H1 (cell line): Measurements from ENCODE around the gene HSD17B10. TPM values are rescaled to one million over a fixed set of nuclear protein-coding genes. Genes with fewer than 3 reads are reported as not detected.

Source experiments
- CTCF ChIA-PET: fragments of 300-600 bp; sonication (Branson Sonifier 250); formaldehyde crosslinking; loops from one replicate; lab custom pipeline; 2021; ENCODE audit not compliant: partially characterized antibody; lab: Charles Lee
- POLR2A ChIA-PET: fragments of 300-600 bp; sonication (Branson Sonifier 250); formaldehyde crosslinking; loops from one replicate; lab custom pipeline; 2021; ENCODE audit warnings: inconsistent platforms; ENCODE audit not compliant: partially characterized antibody; lab: Charles Lee
- DNase-seq, 2 experiments: peaks; one replicate each; pipeline versions ENCODE4 v3.0.0 to v3.0.0-alpha.2; 2010 to 2022; ENCODE audit warnings: low spot score in 2 of 2, low read depth in 1 of 2, mixed read lengths in 1 of 2
- FAIRE-seq: peaks from 2 replicates; lab custom pipeline; 2011; peaks lifted over from hg19 to GRCh38; lab: Jason Lieb, UNC
- H2AFZ ChIP-seq: 2 replicates; pipeline ENCODE4 v1.8.1; 2012; ENCODE audit warnings: low read length, inconsistent platforms
- H2AK5ac ChIP-seq: 2 replicates; pipeline ENCODE4 v1.6.1; 2013; ENCODE audit warnings: low read depth, low read length
- H2BK120ac ChIP-seq: replicated peaks from 2 replicates; pipeline ENCODE3; 2013; ENCODE audit warnings: low read depth, low read length, inconsistent platforms
- H2BK12ac ChIP-seq: 2 replicates; pipeline ENCODE4 v1.6.1; 2013; ENCODE audit warnings: low read depth, low read length
- H2BK15ac ChIP-seq: 2 replicates; pipeline ENCODE4 v1.6.1; 2013; ENCODE audit warnings: low read length
- H2BK20ac ChIP-seq: 2 replicates; pipeline ENCODE4 v1.6.1; 2013; ENCODE audit warnings: low read length
- H2BK5ac ChIP-seq: 2 replicates; pipeline ENCODE4 v1.6.1; 2013; ENCODE audit warnings: low read depth, low read length
- H3K14ac ChIP-seq: 2 replicates; pipeline ENCODE4 v1.6.1; 2013; ENCODE audit warnings: inconsistent platforms; ENCODE audit not compliant: insufficient read length
- H3K18ac ChIP-seq: 2 replicates; pipeline ENCODE4 v1.6.1; 2013; ENCODE audit warnings: low read length; ENCODE audit errors: extremely low read depth
- H3K23ac ChIP-seq: 2 replicates; pipeline ENCODE4 v1.6.1; 2013; ENCODE audit warnings: inconsistent platforms; ENCODE audit not compliant: insufficient read length
- H3K23me2 ChIP-seq: 2 replicates; pipeline ENCODE4 v1.6.1; 2013; ENCODE audit warnings: low read depth, low read length
- H3K27ac ChIP-seq: 2 replicates; pipeline ENCODE4 v1.6.1; 2011; ENCODE audit warnings: low read depth, low read length, inconsistent platforms
- H3K27me3 ChIP-seq, 4 experiments: replicated peaks in 1 of 4; 1 replicate in 1 of 4; 2 replicates in 3 of 4; pipeline versions ENCODE4 v1.6.1 to v1.8.1; 2011 to 2013; ENCODE audit warnings: low read length in 3 of 4, mild to moderate bottlenecking in 3 of 4, inconsistent platforms in 2 of 4, mixed read lengths in 2 of 4, moderate library complexity in 1 of 4; ENCODE audit not compliant: control insufficient read depth in 3 of 4, insufficient read depth in 3 of 4; ENCODE audit errors: extremely low read depth in 1 of 4
- H3K36me3 ChIP-seq, 4 experiments: 2 replicates each; pipeline versions ENCODE4 v1.6.1 to v1.8.1; 2011 to 2013; ENCODE audit warnings: mild to moderate bottlenecking in 4 of 4, low read length in 3 of 4, moderate library complexity in 2 of 4, control low read depth in 1 of 4, inconsistent platforms in 1 of 4; ENCODE audit not compliant: insufficient read depth in 4 of 4, control insufficient read depth in 2 of 4
- H3K4ac ChIP-seq: replicated peaks from 2 replicates; pipeline ENCODE3; 2013; ENCODE audit warnings: low read length, low read depth, mixed read lengths, inconsistent platforms; ENCODE audit not compliant: insufficient read length
- H3K4me1 ChIP-seq, 4 experiments: replicated peaks in 1 of 4; 1 replicate in 1 of 4; 2 replicates in 3 of 4; pipeline versions ENCODE4 v1.6.1 to v1.8.1; 2011 to 2013; ENCODE audit warnings: low read length in 3 of 4, inconsistent platforms in 2 of 4, mixed read lengths in 1 of 4; ENCODE audit not compliant: insufficient read depth in 4 of 4, control insufficient read depth in 3 of 4
- H3K4me2 ChIP-seq, 2 experiments: 2 replicates each; pipeline versions ENCODE4 v1.6.1 to v1.8.1; 2011 to 2013; ENCODE audit warnings: low read depth in 2 of 2, low read length in 2 of 2, control low read depth in 1 of 2, inconsistent platforms in 1 of 2, mild to moderate bottlenecking in 1 of 2; ENCODE audit not compliant: insufficient read depth in 1 of 2
- H3K4me3 ChIP-seq, 4 experiments: fragments of 200-600, 300-600 bp in 1 of 4; sonication (generic), shearing (Covaris generic), sonication (Bioruptor Twin) in 1 of 4; 2 replicates each; pipeline versions ENCODE4 v1.5.1 to v1.8.1; 2011 to 2016; ENCODE audit warnings: low read length in 4 of 4, low read depth in 3 of 4, control low read depth in 2 of 4, inconsistent platforms in 2 of 4, mild to moderate bottlenecking in 2 of 4, mixed read lengths in 1 of 4, moderate library complexity in 1 of 4; ENCODE audit not compliant: insufficient read depth in 2 of 4; ENCODE audit errors: extremely low read depth in 1 of 4
- H3K56ac ChIP-seq: replicated peaks from 2 replicates; pipeline ENCODE3; 2013; ENCODE audit warnings: low read depth, mild to moderate bottlenecking, mixed read lengths, low read length, inconsistent platforms; ENCODE audit not compliant: insufficient read length
- H3K79me1 ChIP-seq: 2 replicates; pipeline ENCODE4 v1.6.1; 2013; ENCODE audit warnings: low read depth, low read length, control low read depth
- H3K79me2 ChIP-seq, 2 experiments: 2 replicates each; pipeline versions ENCODE4 v1.6.1 to v1.8.1; 2012 to 2013; ENCODE audit warnings: low read length in 2 of 2, mild to moderate bottlenecking in 2 of 2, inconsistent platforms in 1 of 2; ENCODE audit not compliant: insufficient read depth in 2 of 2, control insufficient read depth in 1 of 2
- H3K9ac ChIP-seq, 4 experiments: replicated peaks in 1 of 4; 1 replicate in 1 of 4; 2 replicates in 3 of 4; pipeline versions ENCODE4 v1.6.1 to v1.8.1; 2011 to 2013; ENCODE audit warnings: low read depth in 3 of 4, low read length in 3 of 4, control low read depth in 2 of 4, mild to moderate bottlenecking in 2 of 4, moderate library complexity in 2 of 4, inconsistent platforms in 1 of 4; ENCODE audit errors: extremely low read depth in 1 of 4
- H3K9me3 ChIP-seq, 2 experiments: 2 replicates each; pipeline versions ENCODE4 v1.6.1 to v1.8.1; 2012 to 2013; ENCODE audit warnings: mild to moderate bottlenecking in 2 of 2, moderate library complexity in 2 of 2, control low read depth in 1 of 2, inconsistent platforms in 1 of 2, low read depth in 1 of 2, low read length in 1 of 2, mixed read lengths in 1 of 2; ENCODE audit not compliant: insufficient read depth in 2 of 2
- H4K20me1 ChIP-seq, 2 experiments: replicated peaks in 1 of 2; 2 replicates each; pipeline versions ENCODE3 to v1.8.1; 2011 to 2013; ENCODE audit warnings: inconsistent platforms in 2 of 2, low read length in 2 of 2, mild to moderate bottlenecking in 1 of 2; ENCODE audit not compliant: insufficient read depth in 2 of 2, control insufficient read depth in 1 of 2
- H4K5ac ChIP-seq: 2 replicates; pipeline ENCODE4 v1.6.1; 2013; ENCODE audit warnings: low read length, low read depth, mixed read lengths, inconsistent platforms; ENCODE audit not compliant: insufficient read length
- H4K8ac ChIP-seq: 2 replicates; pipeline ENCODE4 v1.8.0; 2013; ENCODE audit warnings: mild to moderate bottlenecking, moderate library complexity, low read length, inconsistent platforms; ENCODE audit not compliant: insufficient read depth; ENCODE audit errors: extremely low read depth
- H4K91ac ChIP-seq: replicated peaks from 2 replicates; pipeline ENCODE3; 2013; ENCODE audit warnings: low read length, mixed read lengths, inconsistent platforms; ENCODE audit not compliant: insufficient read length
- BACH1 ChIP-seq: IDR thresholded peaks from 2 replicates; pipeline ENCODE4 v1.6.1; 2012; ENCODE audit warnings: low read length, improper control_type of control experiment
- BRCA1 ChIP-seq: IDR thresholded peaks from 2 replicates; pipeline ENCODE4 v1.6.1; 2012; ENCODE audit warnings: low read depth, low read length, improper control_type of control experiment
- CHD1 ChIP-seq: IDR thresholded peaks from 2 replicates; pipeline ENCODE4 v1.6.1; 2012; ENCODE audit warnings: low read depth, low read length, improper control_type of control experiment
- E2F6 ChIP-seq: IDR thresholded peaks from 2 replicates; pipeline ENCODE4 v1.6.1; 2012; ENCODE audit warnings: inconsistent platforms
- EP300 ChIP-seq, 2 experiments: IDR thresholded peaks; 1 replicate in 1 of 2; 2 replicates in 1 of 2; pipeline ENCODE4 v1.6.1; 2011 to 2012; ENCODE audit warnings: low read depth in 2 of 2, low read length in 2 of 2, mild to moderate bottlenecking in 2 of 2, borderline replicate concordance in 1 of 2, inconsistent platforms in 1 of 2, moderate library complexity in 1 of 2
- GABPA ChIP-seq: IDR thresholded peaks from 2 replicates; pipeline ENCODE4 v1.6.1; 2011; ENCODE audit warnings: mild to moderate bottlenecking, low read length, moderate library complexity, borderline replicate concordance; ENCODE audit not compliant: insufficient read depth
- GTF2F1 ChIP-seq: IDR thresholded peaks from 2 replicates; pipeline ENCODE4 v1.6.1; 2012; ENCODE audit warnings: low read depth, low read length, improper control_type of control experiment, borderline replicate concordance
- KDM4A ChIP-seq: IDR thresholded peaks from one replicate; pipeline ENCODE4 v1.7.1; 2012; ENCODE audit warnings: low read depth, mild to moderate bottlenecking, moderate library complexity, low read length, inconsistent platforms; ENCODE audit not compliant: severe bottlenecking
- NRF1 ChIP-seq: IDR thresholded peaks from 2 replicates; pipeline ENCODE4 v1.6.1; 2011; ENCODE audit warnings: mild to moderate bottlenecking, low read depth, low read length, improper control_type of control experiment
- POLR2A ChIP-seq, 2 experiments: IDR thresholded peaks; 1 replicate in 1 of 2; 2 replicates in 1 of 2; pipeline ENCODE4 v1.6.1; 2011; ENCODE audit warnings: low read depth in 2 of 2, low read length in 2 of 2, mild to moderate bottlenecking in 2 of 2; ENCODE audit errors: control extremely low read depth in 1 of 2
- SIX5 ChIP-seq: IDR thresholded peaks from 2 replicates; pipeline ENCODE4 v1.6.1; 2011; ENCODE audit warnings: mild to moderate bottlenecking, low read depth, low read length
- TAF1 ChIP-seq: IDR thresholded peaks from 2 replicates; pipeline ENCODE4 v1.6.1; 2011; ENCODE audit warnings: mild to moderate bottlenecking, low read depth, low read length
- ZNF274 ChIP-seq: IDR thresholded peaks from 2 replicates; pipeline ENCODE4 v1.7.0; 2012; ENCODE audit warnings: low read length, borderline replicate concordance; ENCODE audit errors: extremely low read depth
- WGBS, 2 experiments: shearing (Covaris generic) in 1 of 2; methylation state at CpG; one replicate each; pipeline versions ENCODE4 v1.1.6 to v1.1.7; 2013 to 2015; ENCODE audit warnings: low lambda C conversion rate in 2 of 2, mixed read lengths in 2 of 2, inconsistent platforms in 1 of 2, low coverage in 1 of 2, missing lambda C conversion rate in 1 of 2; ENCODE audit not compliant: insufficient replicate concordance in 2 of 2, insufficient coverage in 1 of 2, insufficient read length in 1 of 2; ENCODE audit errors: extremely low coverage in 1 of 2, missing lambda C conversion rate in 1 of 2; 5-methylcytosine and 5-hydroxymethylcytosine counted together
- polyA plus RNA-seq, 7 experiments: library from polyadenylated mRNA; depleted of rRNA in 3 of 7; stranded (reverse) in 5 of 7; unstranded in 2 of 7; fragments of >200 nt in 5 of 7; fragments of 200-250 nt in 2 of 7; gene quantifications; 1 replicate in 5 of 7; 2 replicates in 1 of 7; 4 replicates in 1 of 7; pipeline versions ENCODE4 v1.2.1 to v1.2.3, GENCODE V29; 2011 to 2013; ENCODE audit warnings: missing spikeins in 2 of 7, mixed read lengths in 2 of 7
- total RNA-seq: library from RNA; stranded (reverse); fragmentation: NEBNext Ultra II Directional; extraction: Animal tissue kit (Norgen Biotek cat#: 25700); gene quantifications from 2 replicates; pipeline ENCODE4 v1.2.1, GENCODE V29; 2021

The HSD17B10 gene
- total and polyA plus RNA-seq, 2 of the 8 experiments (the other 6 are each of a cell fraction or from before 2014, with no cell fraction given), result 114 to 236 TPM

DNA sequence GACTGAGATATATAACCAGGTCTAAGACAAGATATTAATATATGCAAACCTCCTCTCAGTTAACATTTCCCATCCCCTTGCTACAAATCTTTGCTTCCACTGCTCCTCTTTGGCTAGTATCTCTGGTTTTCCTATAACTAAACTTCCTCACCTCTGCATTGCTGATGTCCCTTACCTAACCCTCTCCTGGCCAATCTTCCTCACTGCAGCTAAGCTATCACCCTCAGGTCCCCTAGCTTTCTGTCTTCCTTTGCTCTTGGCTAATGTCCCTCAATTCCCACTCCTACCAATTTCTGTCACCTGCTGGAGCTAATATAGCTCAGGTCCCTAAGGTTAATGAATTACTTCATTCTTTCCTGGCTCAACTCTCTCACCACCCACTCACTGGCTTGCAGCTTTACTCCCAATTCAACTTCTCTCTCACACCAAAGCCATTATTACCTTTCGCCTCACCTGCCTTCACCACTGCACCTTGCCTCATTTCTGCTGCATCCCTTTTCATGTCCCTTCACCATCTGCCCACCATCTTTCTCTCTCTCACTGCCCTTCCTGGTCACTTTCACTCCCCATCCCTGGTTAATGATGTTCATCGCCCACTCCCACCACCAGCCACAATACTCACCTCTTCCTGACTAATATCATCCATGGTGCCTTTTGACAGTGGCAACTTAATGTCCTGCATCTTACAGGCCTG lies 38.4 kb downstream of the HSD17B10 start:
- H3K18ac ChIP-seq, result no peak overlapping the region
- H3K4ac ChIP-seq, result no peak overlapping the region
- no peak for DNase-seq
- H3K79me2 ChIP-seq, result no peaks in the 10 kb centered on the region
- H3K79me1 ChIP-seq, result no peaks in the 10 kb centered on the region
- no peak overlapping the region for H2BK15ac ChIP-seq
- H2BK20ac ChIP-seq, result no peak overlapping the region
- no peak overlapping the region for H2AFZ ChIP-seq
- no peak overlapping the region for H2AK5ac ChIP-seq
- no peak overlapping the region for H3K9ac ChIP-seq
- H3K4me3 ChIP-seq, result no peak overlapping the region
- no peak overlapping the region for H4K8ac ChIP-seq
- no peak for FAIRE-seq
- no peaks in the 10 kb centered on the region for H3K9me3 ChIP-seq
- H4K5ac ChIP-seq, result no peak overlapping the region
- ChIA-PET POLR2A (interaction anchor here (1.0 to 1.6 kb wide), 2 partner anchors 11 to 19 kb away, joined by 3 to 5 read pairs; no protein-coding TSS in a partner anchor), CTCF (interaction anchor here (1.0 to 1.5 kb wide), 3 partner anchors 13 to 81 kb away, joined by 3 read pairs; no protein-coding TSS in a partner anchor)
- no peak overlapping the region for H3K4me2 ChIP-seq
- H3K27ac ChIP-seq, result no peak overlapping the region
- no peak overlapping the region for H3K56ac ChIP-seq
- no peak overlapping the region for H4K91ac ChIP-seq
- no peaks in the 10 kb centered on the region for H4K20me1 ChIP-seq
- no peaks in the 10 kb centered on the region for H3K4me1 ChIP-seq
- H3K23ac ChIP-seq, result no peak overlapping the region
- H3K36me3 ChIP-seq, result peaks cover 4 to 45% (median 17%) of the 10 kb centered on the region in 4 experiments; a peak in 7 of 8 replicates
- no peaks in the 10 kb centered on the region for H3K23me2 ChIP-seq
- H2BK5ac ChIP-seq, result no peak overlapping the region
- H3K27me3 ChIP-seq, result no peaks in the 10 kb centered on the region
- no peak overlapping the region for H3K14ac ChIP-seq
- H2BK12ac ChIP-seq, result no peak overlapping the region
- no peak overlapping the region for H2BK120ac ChIP-seq
- WGBS, 2 experiments, result 86% methylated on average over 2 of the region's 2 CpGs; no CpG with 5 or more reads in 1 of the 2 experiments
- no peak for TF ChIP-seq ZNF274
- no peak for TF ChIP-seq EP300 (IDR thresholded peaks at IDR 0.05; ENCODE audit: borderline replicate concordance in 1 of 2, low read depth in 2 of 2, low read length in 2 of 2)
- TF ChIP-seq SIX5, result no peak
- no peak for TF ChIP-seq CHD1
- TF ChIP-seq GTF2F1, result no peak
- no peak for TF ChIP-seq KDM4A
- TF ChIP-seq GABPA, result no peak
- TF ChIP-seq BRCA1, result no peak
- no peak for TF ChIP-seq BACH1
- no peak for TF ChIP-seq POLR2A (IDR thresholded peaks at IDR 0.05; ENCODE audit: control extremely low read depth in 1 of 2, low read depth in 2 of 2, low read length in 2 of 2)
- TF ChIP-seq TAF1, result no peak
- no peak for TF ChIP-seq E2F6
- TF ChIP-seq NRF1, result no peak
